ENCODE measurements around the gene PHYHD1.

DNA sequence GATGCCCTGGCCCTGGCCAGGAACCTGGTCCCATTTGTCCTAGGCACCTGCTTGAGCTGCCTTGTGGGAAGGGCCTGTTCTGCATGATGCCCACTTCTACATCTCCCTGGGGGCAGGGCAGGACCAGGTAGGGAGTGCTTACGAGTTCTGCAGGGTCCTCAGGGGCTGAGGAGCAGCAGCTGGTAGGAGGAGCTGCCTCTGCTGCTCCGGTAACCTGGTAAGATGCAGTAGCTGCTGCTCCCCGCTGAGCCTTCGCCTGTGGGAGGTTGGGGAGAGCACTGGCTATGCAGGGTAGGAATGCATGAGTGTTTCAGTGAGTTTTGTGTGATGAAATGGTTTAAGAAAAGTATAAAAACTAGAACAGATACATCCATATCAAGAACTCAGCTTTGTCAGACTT is 25.2 kb upstream of the PHYHD1 start:
- TF ChIP-seq POLR2A (IDR thresholded peaks at IDR 0.05; ENCODE audit: low read depth, low read length) = no peak
- TF ChIP-seq, protein P1, sequence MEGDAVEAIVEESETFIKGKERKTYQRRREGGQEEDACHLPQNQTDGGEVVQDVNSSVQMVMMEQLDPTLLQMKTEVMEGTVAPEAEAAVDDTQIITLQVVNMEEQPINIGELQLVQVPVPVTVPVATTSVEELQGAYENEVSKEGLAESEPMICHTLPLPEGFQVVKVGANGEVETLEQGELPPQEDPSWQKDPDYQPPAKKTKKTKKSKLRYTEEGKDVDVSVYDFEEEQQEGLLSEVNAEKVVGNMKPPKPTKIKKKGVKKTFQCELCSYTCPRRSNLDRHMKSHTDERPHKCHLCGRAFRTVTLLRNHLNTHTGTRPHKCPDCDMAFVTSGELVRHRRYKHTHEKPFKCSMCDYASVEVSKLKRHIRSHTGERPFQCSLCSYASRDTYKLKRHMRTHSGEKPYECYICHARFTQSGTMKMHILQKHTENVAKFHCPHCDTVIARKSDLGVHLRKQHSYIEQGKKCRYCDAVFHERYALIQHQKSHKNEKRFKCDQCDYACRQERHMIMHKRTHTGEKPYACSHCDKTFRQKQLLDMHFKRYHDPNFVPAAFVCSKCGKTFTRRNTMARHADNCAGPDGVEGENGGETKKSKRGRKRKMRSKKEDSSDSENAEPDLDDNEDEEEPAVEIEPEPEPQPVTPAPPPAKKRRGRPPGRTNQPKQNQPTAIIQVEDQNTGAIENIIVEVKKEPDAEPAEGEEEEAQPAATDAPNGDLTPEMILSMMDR (conservative IDR thresholded peaks at IDR 0.05; ENCODE audit: low read depth, low read length) = no peak
- no peak for TF ChIP-seq ELK1 (IDR thresholded peaks at IDR 0.05; ENCODE audit: borderline replicate concordance, low read depth, low read length)
- TF ChIP-seq SMC3 (IDR thresholded peaks at IDR 0.05; ENCODE audit: low read depth, low read length) = no peak
- no peak for TF ChIP-seq MAFK (IDR thresholded peaks at IDR 0.05; ENCODE audit: low read depth, low read length)
- TF ChIP-seq RAD21 (IDR thresholded peaks at IDR 0.05; ENCODE audit: low read length) = no peak
- TF ChIP-seq RCOR1 (IDR thresholded peaks at IDR 0.05; ENCODE audit: insufficient replicate concordance, low read length) = no peak
- TF ChIP-seq USF2 (IDR thresholded peaks at IDR 0.05; ENCODE audit: low read depth, low read length) = no peak
- no peak for TF ChIP-seq BHLHE40 (IDR thresholded peaks at IDR 0.05; ENCODE audit: low read depth, low read length)
- no peak for TF ChIP-seq CEBPB (IDR thresholded peaks at IDR 0.05; ENCODE audit: low read depth, low read length)
- TF ChIP-seq CHD1 (IDR thresholded peaks at IDR 0.05; ENCODE audit: low read depth, low read length) = no peak
- TF ChIP-seq MXI1 (IDR thresholded peaks at IDR 0.05; ENCODE audit: borderline replicate concordance, low read depth, low read length) = no peak
